Suppressor macrophage treated with lipopolysaccharide for 4 hours (primary cell): Measurements from ENCODE around the gene PMAIP1.
"Not testable (repeated sequence)": the region's sequence is repeated elsewhere in the genome, so short reads cannot be mapped to it uniquely, and the experiment has no call there.

Experiments
- DNase-seq: peaks from one replicate; pipeline ENCODE4 v3.0.0-alpha.2; 2020

Gene PMAIP1

DNA sequence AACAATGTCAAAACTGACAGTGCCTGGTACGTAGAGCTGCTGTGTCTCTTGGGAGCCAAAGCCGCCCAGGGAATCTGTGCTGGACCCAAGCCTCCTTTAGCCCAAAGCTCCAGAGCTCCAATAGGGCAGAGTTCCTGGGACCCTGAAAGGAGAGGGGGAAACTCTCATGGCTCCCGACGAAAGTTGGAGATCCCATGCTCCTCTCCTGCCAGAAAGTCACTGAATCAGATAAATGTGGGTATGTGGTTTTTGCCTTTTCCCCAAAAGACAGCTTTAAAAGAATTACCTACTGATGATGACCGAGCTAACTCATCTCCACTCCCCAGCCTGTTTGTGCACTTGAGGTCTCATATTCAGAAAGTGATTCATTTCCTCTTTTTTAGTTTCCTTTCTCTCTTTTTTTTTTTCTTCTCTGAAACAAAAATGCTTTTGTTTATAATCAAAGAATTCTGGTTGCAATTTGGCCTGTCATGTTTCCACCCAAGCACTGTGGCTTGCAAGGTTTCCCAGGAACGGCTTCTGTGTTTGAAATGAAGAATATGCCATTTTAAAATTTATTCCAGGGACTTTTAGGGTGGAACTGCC lies 14.1 kb upstream of the PMAIP1 start:
- DNase-seq, result peak; percentile 81

DNA sequence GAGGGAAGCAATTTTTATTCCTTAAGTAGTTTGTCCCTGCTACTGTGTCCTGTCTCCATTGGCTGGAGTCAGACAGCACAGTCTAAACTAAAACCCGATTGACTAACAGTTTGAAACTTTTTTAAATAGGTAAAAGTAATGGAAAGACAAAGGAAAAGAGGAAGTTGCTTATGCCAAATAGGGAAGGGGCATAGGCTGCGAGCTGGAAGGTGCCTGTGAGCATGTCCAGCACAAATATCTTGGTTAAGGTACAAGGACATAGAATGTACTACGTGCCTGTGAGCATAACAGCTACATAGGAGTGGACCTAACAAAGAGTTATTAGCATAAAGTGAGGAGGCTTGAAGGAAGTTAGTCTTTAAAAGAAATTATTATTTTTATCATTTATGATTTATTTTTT lies 13.4 kb upstream of the PMAIP1 start:
- DNase-seq, result not testable (repeated sequence)

DNA sequence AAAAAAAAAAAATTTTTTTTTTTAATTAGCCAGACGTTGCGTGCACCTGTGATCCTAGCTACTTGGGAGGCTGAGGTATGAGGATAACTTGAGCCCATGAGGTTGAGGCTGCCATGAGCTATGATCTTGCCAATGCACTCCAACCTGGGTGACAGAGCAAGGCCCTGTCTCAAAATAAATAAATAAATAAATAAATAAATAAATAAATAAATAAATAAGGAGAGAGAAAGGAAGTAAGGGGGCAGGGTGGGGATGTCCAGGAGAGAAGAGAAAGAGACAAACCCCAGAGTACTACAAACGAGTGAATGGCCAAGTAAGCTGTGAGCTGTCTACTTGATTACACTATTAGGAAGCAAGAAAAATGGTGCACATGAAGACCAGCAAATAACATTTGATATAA lies 7.7 kb upstream of the PMAIP1 start:
- no peak for DNase-seq

DNA sequence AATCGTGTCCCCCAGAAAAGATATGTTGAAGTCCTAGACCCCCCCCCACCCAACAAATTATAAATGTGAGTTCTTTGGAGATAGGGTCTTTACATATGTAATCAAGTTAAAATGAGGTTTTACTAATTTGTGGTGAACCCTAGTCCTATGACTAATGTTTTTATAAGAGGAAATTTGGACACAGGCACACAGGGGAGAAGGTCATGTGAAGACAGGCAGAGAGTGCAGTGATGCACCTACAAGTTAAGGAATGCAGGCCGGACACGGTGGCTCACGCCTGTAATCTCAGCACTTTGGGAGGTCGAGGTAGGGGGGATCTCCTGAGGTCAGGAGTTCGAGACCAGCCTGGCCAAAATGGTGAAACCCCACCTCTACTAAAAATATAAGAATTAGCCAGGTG lies 5.8 kb upstream of the PMAIP1 start:
- DNase-seq, result no peak

DNA sequence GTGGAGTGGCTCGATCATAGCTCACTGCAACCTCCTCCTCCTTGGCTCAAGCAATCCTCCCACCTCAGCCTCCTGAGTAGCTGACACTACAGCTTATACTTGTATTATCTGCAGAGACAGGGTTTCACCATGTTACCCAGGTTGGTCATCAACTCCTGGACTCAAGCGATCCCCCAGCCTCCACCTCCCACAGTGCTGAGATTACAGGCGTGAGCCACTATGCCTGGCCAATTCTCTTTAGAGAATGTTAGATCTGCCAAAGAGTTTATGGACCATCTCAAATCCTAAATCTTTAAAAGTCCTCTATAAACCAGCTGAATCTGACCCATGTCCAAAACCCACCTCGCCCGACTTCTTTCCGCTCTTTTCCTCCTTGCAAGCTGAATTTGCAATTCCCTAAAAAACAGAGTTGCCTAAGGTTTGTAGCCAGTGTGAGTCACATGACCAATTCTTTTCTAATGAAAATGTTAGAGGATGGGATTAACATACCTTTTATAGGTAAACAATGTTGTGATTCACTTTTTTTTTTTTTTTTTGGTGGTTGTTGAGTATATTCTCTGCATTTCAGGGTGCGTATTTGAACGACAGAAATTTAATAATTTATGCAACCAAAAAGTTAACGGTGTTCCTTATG lies 2.4 kb upstream of the PMAIP1 start:
- DNase-seq, result no peak

DNA sequence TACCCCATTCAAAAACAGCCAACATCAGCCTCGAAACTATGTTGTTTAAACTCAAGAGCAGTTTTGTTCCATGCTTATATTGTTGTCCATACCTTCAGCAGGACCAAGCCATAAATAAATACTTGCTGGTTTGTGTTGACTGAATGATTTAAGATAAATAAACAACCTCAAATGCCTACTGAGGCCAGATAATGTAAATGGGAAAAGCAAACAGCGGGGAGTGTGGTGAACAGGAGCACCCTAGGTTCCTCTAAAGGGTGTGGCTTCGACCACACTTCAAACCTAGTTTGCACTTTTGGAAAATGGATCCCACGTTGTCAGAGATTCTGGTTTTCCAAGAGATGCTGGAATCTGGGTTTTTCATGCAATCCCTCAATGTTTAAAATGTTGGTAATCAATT lies 1.7 kb upstream of the PMAIP1 start:
- no peak for DNase-seq

DNA sequence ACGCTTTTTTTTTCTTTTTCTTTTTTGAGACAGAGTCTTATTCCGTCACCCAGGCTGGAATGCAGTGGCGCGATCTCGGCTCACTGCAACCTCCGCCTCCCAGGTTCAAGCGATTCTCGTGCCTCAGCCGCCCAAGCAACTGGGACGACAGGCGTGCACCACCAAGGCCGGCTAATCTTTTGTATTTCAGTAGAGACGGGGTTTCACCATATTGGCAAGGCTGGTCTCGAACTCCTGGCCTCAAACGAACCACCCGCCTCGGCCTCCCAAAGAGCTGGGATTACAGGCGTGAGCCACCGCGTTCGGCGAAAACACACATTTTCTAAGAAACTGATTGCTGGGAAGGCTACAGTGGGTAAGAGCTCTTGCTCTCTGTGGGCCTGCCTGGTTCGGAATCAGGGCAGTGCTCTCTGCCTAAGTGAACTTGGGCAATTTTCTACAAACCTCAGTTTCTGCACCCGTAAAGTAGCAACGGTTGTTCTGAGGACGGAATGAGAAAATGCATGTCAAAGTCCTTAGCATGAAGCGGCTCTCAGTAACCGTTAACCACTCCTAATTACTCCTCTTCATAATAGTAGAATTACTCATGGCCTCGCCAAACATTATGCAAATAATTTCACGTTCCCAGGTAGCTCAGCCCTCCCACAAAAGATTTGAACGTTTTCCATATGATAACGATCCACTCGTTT lies 1.0 kb upstream of the PMAIP1 start:
- no peak for DNase-seq

DNA sequence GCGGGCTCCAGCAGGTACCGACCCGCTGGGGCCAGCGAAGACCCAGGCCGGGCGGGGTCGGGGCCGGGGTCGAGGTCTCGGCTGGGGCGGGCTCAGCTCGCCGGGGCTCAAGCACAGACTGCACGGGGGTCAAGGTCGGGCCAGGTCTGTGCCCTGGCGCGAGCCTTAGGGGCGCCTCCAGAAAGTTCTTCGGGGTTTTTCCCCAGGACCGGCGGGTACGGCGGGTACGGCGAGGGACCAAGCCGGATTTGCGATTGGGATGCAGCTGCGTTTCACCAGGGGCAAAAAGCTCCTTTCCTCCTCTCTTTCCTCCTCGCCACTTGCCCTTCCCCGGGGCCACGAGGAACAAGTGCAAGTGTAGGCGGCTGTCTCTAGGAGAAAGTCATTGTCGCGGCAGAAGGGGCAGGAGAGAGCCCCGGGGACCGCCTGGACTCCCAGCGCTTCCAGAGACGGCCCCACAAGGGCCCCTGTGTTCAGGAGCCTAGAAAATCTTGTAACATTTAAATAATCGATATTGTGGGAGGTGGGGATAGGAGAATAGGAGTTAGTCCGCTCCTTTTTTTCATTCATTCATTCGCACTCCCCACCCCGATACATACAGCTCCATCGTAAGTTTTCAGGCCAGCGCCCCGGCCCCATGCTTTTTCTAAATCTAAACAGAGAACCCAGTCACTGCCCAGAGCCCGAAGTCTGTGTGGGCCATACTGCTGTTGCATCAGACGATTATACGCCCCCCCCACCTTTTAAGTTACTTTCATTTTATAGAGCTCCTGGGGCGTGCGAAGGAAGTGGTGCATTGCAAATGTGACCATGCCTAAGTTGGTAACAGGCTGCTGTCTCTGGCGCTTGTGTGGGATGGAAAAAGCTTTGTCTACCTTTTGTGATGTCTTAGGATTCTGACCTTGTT lies 679 bp downstream of the PMAIP1 start:
- DNase-seq, result peak; percentile 86

DNA sequence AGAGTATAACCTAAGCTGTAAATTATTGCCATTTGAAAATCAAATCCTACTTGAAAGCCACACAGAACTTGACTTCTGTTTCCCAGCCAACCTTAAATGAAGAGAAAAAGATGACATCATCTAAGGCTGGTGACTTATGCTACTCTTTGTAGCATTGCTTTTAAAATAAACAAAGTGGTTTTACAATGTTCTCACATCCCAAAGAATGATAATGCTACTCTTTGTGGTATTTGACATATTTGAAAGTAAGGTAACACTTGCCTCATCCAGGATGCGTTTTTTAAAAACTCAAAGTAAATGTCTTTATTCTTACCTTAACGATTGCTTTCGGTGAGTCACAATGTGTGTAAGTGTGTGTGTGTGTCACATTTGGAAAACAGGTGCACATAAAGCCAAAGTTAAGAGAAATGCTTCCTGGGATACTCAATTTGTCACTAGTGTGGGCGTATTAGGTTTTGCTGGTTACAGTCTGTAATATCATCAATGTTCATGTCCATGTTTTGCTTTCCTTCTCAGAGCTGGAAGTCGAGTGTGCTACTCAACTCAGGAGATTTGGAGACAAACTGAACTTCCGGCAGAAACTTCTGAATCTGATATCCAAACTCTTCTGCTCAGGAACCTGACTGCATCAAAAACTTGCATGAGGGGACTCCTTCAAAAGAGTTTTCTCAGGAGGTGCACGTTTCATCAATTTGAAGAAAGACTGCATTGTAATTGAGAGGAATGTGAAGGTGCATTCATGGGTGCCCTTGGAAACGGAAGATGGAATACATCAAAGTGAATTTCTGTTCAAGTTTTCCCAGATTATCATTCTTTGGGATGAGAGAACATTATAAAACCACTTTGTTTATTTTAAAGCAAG lies 2.6 kb downstream of the PMAIP1 start:
- peak; percentile 59 for DNase-seq

DNA sequence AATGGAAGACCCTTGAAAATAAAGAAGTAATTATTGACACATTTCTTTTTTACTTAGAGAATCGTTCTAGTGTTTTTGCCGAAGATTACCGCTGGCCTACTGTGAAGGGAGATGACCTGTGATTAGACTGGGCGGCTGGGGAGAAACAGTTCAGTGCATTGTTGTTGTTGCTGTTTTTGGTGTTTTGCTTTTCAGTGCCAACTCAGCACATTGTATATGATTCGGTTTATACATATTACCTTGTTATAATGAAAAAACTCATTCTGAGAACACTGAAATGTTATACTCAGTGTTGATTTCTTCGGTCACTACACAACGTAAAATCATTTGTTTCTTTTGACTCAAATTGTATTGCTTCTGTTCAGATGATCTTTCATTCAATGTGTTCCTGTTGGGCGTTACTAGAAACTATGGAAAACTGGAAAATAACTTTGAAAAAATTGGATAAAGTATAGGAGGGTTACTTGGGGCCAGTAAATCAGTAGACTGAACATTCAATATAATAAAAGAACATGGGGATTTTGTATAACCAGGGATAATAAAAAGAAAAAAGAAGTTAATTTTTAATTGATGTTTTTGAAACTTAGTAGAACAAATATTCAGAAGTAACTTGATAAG lies 3.3 kb downstream of the PMAIP1 start:
- no peak for DNase-seq

DNA sequence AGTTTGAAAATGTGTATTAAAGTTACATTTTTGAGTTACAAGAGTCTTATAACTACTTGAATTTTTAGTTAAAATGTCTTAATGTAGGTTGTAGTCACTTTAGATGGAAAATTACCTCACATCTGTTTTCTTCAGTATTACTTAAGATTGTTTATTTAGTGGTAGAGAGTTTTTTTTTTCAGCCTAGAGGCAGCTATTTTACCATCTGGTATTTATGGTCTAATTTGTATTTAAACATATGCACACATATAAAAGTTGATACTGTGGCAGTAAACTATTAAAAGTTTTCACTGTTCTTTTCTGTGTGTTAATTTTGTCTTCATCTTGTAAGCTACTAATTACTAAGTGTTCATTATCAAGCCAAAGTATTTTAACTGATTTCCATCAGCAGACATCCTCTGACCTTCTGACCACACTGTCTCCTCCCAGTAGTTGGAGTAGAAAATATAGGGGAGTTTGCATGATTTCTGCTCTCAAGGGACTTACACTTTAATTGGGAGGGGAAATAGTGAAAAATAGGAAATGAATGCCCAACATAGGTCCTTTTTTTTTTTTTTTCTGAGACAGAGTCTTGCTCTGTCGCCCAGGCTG lies 4.3 kb downstream of the PMAIP1 start:
- DNase-seq, result no peak

DNA sequence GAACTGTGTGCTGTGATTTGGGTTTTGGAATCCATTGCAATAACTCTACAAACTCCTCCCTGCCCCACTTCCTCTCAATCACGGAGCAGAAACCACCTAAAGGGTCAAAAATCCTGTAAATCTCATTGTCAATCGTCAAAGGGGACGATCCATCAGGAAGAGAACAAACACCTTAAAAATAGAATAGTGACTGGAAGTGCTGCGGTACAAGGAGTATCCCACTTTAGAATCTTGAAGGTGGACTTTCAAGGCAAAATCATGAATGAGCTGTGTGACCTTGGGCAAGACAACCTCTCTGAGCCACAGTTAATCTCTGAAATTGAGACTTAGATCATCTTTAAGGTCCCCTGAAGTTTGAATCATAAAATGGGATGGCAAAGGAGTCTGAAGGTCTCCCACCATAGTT lies 5.9 kb downstream of the PMAIP1 start:
- DNase-seq, result no peak

DNA sequence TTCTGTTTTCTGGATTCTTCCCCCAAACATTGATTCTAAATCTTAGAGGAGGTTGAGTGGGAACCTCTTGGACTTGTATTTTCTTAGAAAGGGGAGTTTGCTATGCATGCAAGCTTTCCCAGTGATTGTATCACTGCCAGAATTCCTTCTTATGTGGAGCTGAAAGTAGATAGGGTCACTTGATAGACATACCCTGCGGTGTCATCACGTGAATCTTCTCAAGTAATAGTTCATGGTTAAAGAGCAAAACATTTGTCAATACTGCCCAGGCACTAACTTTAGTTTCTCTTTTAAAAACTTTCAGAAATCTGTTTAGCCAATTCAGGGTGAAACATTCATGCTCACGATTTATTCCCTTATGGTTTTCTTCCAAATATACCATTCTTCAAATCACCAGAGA lies 6.4 kb downstream of the PMAIP1 start:
- peak; percentile 70 for DNase-seq

DNA sequence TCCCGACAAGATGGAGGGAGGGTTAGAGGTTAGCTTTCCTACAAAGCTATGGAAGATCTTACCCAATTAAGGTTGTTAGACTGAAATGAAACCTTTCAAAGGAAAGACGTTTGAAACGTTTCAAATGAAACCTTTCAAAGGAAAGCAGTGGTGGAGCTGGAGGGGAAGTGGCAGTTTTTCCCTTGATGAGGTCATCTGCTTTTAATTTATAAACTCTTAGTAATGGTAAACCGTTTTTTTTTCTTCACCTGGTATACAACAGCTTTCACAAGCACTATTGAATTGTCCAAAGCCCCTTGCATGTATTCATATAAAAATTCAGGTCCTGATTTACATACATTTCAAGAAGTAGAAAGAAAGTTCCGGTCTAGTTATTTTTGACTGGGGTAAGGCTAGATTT lies 7.4 kb downstream of the PMAIP1 start:
- DNase-seq, result peak; percentile 80

DNA sequence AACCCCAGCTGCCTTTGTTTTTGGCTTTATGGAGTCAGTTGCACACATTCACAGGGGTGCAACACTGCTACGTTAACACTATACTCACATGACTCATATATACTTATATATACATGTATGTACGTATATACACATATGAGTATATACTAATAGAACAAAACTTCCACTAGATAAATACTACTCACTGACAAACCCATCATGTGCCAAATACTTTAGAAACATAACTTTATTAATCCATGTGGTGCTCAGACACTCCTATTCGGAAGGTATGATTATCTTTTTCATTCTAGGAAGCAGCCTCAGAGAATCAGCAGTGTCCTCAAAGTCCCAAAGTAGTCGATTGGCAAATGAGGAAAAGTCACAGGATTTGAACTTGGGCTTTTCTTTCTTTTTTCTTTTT lies 7.9 kb downstream of the PMAIP1 start:
- DNase-seq, result no peak

DNA sequence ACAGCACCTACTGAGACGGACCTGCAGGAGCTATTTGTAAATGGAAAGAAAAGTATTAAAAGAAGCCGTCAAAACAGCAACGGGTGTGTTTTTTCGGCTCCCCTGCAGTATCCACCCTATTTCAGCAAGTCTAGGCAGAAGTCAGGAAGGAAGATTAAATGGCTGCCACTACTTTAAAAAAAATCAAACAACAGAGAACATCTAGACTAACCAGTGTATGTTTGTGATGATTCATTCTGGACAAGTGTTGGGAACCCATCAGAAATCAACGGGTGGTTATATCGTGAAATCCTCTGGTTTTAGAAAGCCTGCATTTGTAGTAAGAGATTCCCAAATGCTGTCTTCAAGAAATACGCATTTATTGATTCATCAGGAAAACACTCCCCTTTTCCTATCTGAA lies 9.0 kb downstream of the PMAIP1 start:
- no peak for DNase-seq

DNA sequence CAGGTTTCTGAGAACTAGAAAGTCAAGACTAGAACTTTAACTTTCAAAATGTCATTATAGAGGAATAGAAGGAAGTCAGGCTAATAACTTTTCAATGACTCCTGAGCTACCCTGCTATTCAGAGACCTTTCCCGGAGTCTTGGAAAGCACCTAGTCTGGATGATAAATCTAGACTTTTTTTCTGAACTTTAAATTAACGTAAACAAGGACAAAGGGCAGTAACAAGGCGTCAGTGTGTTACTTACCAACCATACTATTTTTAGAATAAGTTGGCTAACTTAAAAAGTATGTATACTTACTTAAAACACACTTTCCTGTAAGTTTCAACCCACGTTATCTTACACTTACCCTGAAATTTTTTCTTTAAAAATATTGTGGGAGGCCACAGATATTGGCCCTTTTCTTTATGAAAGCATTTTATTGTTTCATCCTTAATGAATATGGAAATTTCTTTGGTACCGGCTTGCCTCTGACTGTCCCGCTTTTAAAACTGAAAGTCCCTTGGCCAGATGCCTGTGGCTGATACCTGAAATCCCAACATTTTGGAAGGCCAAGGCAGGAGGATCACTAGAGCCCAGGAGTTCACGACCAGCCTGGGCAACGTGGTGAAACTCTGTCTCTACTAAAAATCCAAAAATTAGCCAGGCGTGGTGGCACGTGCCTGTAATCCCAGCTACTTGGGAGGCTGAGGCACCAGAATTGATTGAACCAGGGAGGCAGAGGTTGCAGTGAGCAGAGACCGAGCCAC lies 9.7 kb downstream of the PMAIP1 start:
- no peak for DNase-seq

DNA sequence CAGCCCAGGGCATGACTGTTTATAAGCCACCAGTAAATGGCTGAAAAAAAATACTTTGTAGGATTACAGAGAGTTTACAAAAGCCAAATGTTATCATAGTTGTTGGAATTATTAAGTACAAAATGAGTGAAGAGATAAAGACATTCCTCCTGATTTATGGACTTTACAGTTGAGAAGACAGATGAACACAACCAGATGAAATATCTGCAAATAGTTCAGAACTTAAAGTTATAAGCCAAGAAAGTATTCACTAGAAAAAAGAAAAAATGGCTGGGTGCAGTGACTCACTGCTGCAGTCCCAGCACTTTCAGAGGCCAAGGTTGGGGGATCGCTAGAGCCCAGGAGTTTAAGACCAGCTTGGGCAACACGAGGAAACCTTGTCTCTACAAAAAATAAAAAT lies 11.2 kb downstream of the PMAIP1 start:
- DNase-seq, result no peak

DNA sequence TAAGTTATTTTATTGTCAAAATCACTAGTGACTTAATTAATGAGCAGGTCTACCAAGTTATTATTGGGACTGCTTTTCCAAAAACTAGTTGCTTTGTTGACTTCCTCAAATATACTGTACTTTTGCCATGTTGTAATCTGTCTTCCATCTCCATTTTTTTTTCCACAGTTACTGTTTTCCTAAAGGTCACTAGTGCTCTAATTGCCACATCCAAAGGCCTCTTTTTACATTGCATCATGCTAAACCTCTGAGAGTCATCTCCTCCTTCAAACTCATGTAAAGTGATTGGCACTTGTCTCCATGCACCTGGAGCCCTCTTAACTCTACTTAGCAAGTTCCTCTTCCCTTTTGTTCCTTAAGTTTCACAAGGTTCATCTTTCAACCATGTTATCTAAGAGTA lies 11.8 kb downstream of the PMAIP1 start:
- DNase-seq, result peak; percentile 92

DNA sequence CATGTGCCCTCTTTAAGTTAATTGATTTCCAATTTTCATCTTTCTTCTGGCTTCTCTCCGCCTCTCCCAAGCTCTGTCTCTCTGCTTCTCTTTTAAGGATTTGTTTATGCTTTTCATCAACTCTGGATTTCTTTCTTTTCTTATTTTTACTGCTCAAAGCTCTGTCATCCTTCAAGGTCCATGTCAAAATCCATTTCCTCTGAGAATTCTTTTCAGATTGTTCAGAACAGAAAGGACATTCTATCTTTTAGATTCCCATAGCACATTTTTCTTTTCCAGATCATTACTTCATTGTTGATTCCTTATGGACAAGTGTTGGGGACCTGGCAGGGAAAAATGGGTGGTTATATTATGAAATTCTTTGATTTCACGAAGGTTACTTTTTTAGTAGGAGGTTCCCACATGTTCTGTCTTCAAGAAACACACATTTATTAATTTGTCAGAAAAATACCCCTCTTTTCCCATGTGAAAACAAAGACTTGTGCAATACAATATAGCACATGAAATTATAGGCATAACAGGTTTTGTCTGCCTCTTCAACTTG lies 12.3 kb downstream of the PMAIP1 start:
- no peak for DNase-seq

DNA sequence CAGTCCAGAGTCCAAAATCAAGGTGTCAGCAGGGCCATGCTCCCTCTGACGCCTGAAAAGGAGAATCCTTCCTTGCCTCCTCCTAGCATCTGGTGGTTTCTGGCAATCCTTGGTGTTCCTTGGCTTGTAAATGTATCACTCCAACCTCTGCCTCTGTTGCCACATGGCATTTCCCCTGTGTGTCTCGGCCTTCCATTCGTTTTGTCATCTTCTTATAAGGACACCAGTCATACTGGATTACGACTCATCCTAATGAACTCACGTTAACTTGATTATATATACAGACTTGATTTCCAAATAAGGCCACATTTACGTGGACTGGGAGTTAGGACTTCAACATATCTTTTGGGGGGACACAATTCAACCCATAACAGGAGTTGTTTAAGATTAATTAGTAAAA lies 15.8 kb downstream of the PMAIP1 start:
- DNase-seq, result peak; percentile 68
